CD4-positive, alpha-beta T cell treated with Interleukin-21 for 1 hour (primary cell): Measurements from ENCODE around the gene RAB5B.
A peak's percentile ranks its signal among the peaks of the same experiment; 100 is the strongest.

ENCODE experiments used
- DNase-seq: peaks from one replicate; pipeline ENCODE4 v3.0.0-alpha.2; 2020

The RAB5B gene, protein sequence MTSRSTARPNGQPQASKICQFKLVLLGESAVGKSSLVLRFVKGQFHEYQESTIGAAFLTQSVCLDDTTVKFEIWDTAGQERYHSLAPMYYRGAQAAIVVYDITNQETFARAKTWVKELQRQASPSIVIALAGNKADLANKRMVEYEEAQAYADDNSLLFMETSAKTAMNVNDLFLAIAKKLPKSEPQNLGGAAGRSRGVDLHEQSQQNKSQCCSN

DNA sequence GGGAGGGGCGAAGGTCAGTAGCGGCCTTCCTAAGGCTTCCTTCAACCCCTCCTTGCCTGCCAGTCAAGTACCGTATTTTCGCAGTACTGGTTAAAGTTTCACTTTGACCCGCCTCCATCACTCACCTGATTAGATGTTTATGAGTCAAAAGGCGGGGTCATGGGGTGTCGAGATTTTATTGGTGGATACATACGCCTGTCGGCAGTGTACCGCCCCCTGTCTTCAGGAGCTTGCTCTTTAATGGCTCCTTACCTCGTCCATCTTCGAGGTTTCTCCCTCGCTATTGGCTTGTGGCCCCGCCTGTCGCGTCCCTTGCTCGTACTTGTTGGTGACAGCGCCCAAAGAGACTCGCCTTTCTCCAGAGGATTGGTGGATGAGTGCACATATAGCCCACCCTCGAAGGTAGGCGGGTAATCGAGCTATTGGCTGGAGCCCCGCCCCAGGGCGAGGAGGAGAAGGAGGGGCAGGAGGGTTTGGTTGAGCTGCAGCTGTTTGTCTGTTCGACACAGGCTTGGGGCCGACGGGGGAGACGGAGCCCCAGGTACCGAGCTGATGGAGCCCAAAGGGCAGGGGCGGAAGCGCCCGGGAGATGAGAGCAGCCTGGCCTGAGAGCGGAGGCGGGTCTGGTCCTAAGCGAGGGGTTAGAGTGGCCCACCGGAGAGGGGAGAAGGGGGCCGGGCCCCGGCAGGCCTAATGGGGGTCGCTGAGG is at the start of gene RAB5B:
TSS of gene RAB5B (plus strand) at position 480 of the 709 bp plus-strand sequence. CDS start 12,883 bp downstream, outside the sequence.
- DNase-seq, result peak; percentile 100

DNA sequence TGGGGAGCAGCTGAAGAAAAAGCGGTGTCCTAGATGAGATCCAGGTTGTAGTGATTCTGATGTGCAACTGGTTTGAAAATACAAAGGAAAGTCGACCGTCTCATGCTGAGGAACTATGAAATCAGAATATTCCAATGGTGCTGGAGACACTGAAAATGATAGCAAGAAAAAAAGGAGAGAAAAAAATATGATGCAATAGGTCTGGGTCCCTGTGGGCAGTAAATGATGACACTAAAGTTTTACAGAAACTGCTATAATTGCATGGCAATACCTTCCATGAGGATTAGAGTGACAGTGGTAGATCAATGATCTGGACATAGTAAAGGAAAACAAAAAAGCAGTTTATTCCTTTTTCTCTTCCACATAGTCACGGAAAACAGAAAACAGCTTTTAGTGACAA is 48.5 kb upstream of the RAB5B start:
- no peak for DNase-seq

DNA sequence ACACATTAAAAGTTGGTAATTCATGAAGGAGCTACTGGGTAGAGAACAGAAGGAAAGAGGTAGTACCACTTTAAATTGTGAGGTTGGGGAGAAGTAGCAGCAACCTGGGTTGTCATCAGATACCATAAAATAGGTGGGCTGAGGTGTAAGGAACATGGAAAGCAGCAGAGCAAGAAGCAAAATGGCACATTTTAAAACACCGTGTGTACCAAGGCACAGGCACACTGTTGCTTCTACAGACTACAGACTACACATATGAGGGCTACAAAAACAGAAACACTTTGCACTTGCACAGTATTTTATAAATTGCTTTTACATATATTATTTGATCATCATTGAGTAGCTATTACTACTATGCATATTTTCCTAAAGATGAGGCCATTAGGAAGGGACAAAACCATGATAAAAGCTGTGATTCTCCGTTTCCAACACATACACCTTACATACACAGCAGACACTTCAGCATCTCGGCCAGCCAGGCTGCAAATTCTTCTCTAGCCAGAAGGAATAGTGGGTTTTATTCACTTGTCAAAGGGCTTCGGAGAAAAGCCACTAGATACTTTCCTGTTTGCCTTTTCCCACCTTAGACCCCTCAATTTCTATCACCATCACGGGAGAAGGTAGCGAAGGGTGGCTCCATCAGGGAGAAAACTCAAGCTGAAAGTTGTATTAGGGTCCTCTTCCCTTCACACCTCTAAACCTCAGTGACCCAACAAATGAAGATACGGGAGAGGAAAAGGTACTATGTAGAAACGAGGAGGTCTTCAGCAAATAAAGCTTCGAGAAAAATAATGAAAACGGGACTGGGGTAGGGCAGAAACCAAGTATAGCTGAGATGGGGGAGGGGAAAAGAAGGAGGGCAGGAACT is 47.8 kb upstream of the RAB5B start:
- DNase-seq, result no peak

DNA sequence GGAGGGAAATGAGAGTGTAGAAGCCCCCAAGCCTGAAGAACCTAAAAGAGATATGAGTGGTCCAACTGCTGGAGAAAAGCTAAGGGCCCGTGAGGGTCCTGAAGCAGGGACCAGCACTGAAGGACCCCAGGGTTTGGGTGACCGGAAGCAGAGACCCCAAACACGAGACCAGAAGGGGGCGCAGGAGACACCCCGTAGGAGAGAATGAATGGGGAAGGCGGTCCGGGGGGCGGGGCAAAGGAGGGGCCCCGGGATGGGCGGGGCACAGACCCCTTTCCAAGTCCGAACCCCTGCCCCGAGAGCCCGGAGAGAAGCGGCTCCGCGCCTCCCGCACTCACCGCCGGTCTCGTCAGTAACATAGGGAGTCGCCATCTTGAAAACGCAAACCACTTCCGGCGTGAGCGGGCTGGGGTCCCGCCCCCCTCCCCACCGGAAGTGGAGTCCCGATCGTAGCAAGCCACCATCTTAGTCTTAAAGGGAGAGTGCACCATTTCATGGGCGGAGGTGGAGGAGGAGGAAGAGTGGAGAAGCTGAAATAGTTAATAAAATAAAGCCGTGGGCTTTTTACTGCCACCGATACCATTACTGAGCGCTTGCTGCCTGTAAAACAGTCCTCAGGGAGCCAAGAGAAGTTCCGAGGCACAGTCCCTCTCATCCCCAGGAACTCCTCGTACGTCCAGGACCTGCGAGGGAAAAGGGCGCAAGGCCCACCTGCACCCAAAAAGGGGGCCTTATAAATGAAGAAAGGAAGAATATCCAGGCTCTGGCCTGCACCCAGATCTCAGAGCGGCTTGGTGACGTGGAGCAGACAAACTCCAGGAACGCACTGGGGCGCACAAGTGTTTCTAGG is 46.9 kb upstream of the RAB5B start:
- DNase-seq, result peak; percentile 94

DNA sequence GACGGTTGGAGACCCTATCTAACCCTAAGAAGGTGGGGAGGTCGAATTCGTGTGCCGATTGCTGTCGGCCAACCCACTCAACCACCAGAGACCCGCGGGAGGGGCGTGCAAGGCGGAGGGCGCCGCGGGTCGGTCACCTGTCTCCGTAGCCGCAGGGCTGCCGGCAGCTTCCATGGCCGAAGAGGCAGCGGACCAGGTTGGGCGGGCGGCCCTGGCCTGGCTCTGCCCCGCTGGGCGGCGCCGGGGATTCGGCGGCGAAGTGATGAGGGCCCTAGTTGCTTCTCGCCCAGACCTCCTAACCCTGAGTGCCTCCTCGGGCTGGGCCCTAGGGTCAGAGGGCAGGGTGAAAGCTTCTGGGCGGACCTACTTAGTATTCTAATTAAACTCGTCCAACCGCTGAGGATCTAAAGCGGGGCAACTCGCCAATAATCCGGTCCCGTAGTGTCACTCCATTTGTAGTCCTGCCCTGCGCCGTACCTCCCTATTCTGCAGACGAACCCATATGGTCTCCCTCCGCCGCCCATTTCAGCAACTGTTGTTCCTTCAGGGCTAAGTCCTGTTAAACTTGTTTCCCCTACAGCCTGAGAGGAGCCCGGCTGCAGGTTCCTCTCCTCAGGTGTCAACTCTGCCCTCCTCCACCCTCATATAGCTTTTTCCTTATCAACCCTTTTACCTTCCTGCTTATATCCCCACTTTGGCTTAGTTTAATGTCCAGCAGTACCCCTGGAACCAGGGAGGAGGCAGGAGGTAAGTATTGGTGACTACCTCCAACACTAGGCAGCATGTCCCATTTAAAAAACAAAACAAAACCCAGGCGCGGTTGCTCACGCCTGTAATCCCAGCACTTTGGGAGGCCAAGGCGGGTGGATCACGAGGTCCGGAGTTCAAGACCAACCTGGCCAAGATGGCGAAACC is 46.0 kb upstream of the RAB5B start, which contains the start of gene PYM1:
TSS of gene PYM1 (minus strand) at position 307 of the 915 bp plus-strand sequence. CDS start at position 174, 133 bp downstream.
- DNase-seq, result peak; percentile 80

DNA sequence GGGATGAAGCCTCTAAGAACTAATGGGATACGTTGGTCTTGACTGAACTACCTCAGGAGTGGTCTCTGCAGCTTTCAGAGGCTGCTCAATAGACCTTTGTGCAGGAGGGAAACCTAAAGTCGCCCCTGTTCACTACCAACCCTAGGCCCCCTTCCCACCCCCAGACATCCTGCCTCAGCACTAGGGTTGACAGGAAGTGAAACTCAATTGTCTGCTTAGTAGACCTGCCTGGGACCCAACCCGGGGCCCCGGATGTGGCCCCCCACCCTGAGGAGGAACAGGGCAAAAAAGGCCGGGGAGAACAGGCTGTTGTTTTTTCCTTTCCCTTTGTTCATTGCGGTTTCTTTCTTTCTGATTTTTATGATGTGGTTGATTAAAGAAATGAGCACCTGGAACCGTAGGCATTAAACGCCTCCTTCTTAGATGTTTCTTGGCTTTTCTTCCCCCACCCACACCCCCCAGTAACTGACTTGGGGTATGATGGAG is 44.5 kb upstream of the RAB5B start:
- DNase-seq, result peak; percentile 89

DNA sequence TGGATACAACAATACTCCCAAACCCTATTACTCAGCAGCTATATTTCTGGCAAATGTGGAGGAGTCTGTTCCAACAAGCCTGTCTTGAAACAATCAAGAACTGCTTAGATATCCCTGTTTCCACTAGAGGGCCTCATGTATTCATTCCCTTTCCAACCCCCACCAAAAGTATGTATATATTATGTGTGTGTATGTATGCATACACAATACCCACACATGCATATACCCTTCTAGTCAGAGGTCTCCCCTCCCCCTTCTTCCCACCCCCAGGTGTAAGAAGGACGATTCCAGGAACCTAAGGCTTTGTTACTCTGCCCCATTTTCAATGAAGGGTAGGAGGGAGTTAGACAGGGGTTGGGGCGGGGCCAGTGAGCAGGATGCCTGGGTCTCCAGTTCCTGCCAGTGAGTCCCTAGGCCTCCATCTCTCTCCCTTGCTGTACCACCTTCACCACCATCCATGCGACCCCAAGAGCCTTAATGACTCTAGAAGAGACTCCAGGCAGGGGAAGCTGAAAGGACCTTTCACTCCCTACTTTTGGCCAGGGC is 43.0 kb upstream of the RAB5B start, which contains the start of gene DGKA:
TSS of gene DGKA (plus strand) at position 392 of the 546 bp plus-strand sequence. CDS start 5,342 bp downstream, outside the sequence.
- peak; percentile 74 for DNase-seq

DNA sequence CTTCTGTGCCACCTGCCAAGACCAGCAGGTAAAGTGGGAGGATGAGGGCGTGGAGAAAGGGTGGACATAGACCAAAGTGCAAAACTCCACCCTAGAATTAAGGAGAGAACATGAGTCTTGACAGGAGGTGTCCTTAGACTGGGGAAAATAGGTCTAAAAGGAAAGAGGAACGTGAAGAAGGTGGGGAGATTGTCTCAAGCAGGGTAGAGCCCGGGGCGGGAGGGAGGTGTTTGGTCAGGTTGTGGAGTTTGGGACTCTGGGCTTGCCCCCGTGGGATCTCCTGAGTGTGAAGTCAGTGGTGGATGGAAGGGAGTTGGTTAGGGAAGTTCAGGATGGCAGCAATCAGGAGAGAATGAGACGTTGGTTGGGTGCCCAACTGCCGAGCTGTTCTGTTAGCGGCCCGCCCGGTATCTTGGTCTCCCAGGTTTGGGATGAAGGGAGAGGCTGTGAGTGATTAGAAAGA is 42.5 kb upstream of the RAB5B start:
- no peak for DNase-seq

DNA sequence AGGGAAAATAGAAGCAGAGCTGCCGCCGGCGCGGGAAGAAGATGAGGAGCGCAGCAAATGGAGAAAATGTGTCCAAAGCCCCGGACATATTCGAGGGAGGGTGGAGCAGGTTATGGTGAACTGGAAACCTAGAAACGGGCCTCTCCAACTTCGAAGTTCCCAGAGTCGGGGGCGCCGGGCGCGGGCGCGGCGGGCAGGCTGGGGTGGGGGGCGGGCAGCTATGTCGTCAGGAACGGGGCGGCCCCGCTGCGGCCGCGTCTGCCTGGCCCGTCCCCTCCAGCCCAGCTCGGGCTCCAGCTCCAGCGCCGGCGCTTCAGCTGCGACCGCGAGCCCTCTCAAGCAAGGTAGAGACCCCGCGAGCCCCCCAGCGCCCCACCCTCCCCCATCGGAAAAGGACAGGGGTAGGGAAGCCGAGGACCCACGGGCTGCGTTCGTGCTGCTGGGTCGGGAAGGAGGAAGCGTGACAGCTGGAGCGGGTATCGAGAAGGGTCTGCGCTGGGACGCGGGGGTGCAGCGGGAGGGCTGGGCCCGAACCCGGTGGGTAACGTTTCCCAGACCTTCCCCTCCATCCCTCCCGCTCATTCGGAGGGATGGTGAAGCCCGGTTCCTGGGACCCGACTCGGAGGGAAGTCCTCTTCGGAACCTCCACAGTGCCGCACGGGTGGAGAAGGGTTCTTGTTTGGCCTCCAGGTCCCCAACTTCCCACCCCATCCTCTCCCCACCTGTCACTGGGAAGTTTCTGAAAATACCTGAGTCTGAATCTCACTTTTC is 41.9 kb upstream of the RAB5B start:
- peak; percentile 38 for DNase-seq

DNA sequence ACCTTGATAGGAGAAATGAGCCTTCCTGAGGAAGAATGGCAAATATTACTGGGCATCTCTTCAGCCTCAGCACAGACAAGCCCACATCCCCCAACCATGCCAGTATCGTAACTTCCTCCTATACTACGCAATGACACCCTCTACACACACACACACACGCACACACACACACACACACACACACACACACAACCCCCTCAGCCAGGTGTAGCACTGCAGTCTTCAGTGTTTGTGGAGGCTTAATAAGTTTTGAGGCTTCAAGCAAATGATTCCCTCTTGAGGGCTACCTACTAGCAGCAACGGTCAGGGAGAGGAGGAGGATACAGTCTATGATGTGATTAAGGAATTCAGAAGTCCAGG is 41.3 kb upstream of the RAB5B start:
- peak; percentile 76 for DNase-seq

DNA sequence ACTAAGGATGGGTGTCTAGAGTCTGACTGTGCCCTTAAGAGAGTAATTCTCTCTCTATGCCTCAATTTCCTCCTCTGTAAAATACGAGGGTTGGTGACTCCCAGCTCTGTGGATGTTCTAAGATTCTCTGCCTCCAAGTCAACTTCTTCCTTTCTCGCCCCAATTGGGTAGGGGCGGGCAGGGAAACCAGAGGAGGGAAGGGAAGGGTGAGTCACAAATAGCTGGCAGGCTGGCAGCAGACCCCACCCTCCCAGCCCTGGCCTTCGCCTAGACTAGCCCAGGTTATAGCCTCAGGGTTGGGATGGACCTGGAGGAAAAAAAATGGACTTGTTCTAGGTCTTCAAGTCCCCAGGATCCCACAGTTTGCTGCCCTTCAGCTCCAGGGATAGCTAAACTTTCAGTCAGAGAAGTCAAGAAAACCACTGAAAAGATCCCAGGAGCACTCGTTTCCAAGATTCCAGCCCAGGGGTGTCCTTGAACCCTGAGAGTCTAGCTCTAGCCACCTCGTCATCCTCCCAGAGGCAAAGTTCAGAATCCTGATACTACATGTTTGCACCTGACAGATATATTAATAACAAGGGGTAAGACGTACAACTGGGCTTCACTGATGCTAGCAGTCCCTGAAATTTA is 40.6 kb upstream of the RAB5B start:
- DNase-seq, result peak; percentile 28

DNA sequence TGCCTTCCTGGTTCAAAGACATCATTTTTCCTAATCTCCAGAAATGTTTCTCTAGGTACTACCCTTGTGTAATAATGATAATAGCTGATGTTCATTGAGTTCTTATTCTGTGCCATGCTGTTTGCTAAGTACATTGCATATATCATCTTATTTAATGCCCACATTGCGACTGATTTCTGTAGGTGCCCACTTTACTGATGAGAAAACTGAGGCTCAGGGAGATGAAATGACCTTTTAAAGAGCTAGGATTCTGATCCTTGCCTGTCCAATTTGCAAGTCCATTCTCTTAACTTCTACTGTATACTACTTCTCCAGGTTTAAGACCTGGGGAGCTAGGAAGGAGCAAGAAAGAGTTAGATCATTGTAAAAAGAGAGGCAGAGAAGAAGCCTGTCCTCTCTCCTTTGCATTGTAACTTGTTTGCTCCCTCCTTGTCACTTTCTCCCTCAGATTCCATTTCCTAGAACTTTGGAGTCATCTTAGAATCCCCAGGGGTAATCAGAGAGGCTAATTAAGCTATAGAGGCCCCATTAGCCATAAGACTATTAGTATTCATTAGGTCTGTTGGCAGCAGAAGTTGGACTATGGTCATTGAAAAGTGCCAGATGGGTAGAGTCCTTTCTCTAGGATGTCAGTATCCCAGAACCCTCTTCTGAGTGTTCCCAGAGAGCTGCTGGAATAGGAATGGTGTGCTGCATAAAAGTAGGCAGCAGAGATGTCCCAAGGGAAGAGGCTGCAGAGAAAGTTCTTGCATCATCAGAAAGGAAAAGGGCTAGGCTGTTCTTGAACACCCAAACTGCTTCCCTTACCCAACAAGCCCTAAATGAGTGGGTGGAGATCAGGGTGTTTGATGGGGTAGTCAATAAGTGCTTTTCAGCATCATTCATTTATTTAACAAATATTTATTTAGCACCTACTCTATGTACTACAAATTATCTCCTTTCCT is 39.8 kb upstream of the RAB5B start:
- no peak for DNase-seq

DNA sequence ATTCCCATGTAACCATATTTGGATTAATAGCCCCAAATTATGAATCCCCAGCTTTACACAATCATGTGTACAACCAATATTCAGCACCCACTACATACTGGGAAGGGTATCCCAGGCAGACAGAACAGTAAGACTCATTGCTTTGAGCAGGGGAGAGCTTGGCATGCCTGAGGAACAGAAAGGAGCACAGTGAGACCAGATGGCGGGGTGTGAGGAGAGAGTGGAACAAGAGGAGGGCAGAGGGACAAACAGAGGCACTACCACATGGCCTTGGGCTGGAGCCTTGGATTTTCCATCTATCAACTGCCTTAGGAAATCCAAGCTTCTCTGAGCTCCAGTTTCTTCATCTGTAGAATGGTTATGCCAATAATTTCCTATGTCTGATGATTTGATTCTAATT is 39.1 kb upstream of the RAB5B start:
- DNase-seq, result no peak

DNA sequence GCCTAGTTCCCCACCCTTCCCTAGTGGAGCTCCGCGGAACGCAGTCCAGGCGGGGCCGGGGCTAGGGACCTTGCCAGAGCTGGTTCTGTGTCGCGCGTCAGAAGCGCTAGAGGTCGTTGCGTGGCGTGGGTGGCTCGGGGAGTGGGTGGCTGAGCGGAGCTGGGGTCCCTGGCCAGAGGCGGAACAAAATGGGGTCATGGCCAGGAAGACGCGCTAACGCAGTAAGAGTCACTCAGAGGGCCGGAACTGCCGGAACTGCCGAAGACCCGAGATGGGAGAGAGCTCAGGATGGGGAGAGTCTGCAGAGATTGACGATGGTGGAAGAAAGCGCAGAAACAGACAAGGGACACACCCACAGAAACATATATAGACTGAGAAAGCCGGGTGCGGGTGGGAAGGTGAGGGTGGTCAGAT is 38.1 kb upstream of the RAB5B start:
- peak; percentile 26 for DNase-seq

DNA sequence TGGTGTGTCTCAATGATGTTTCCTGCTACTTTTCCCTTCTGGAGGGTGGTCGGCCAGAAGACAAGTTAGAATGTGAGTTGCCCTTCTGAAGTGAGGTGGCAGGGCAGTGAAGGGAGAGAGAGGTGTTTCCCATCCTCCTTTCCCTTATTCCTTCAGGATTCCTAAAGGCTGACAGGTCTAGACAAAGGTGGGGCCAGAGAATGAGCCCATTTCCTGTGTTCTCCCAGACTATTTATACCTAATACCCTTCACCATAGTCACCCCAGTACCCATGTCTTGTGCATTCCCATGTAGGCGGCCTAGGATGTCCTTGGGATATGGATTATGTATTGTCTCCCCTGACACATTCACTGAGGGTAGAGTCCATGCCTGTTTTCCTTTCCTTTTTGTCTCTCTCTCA is 35.9 kb upstream of the RAB5B start:
- no peak for DNase-seq

DNA sequence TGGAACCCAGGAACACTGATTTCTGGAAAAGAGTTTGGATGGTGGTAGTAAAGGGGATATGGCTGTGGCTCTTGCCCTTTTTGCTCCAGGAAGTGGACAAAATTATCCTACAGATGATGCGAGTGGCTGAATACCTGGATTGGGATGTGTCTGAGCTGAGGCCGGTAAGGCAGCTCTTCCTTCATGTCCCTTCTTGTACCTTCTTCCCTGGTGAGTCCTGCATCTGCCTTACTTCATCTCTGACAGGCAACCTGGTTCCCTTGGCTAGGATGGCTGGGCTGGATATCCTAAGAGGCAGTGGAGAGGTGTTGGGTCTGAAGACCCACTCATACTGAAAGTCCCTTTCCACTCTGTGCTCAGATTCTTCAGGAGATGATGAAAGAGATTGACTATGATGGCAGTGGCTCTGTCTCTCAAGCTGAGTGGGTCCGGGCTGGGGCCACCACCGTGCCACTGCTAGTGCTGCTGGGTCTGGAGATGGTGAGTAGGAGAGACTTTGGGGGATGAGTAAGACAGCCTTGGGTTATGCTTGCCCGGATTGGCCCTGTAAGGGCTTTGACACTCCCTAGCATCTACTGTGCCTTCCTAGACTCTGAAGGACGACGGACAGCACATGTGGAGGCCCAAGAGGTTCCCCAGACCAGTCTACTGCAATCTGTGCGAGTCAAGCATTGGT is 34.9 kb upstream of the RAB5B start:
- no peak for DNase-seq

DNA sequence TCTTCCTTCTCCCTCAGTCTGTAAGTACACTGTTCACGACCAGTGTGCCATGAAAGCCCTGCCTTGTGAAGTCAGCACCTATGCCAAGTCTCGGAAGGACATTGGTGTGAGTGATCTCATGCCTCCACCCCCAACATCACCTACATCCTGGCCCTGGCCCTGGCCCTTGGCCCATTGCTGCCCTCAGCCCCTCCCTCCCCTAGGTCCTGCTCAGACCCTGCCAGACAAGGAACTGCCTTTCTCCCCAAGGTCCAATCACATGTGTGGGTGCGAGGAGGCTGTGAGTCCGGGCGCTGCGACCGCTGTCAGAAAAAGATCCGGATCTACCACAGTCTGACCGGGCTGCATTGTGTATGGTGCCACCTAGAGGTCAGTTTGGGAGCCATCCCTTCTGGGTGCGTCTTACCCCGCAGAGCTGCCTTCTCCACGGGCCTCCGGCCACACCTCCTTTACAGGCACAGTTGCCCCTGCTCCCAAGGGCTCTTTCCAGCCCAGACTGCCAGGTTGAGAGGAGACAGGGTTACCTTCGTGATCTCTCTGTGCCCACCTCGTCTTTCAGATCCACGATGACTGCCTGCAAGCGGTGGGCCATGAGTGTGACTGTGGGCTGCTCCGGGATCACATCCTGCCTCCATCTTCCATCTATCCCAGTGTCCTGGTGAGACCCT is 33.7 kb upstream of the RAB5B start:
- peak; percentile 89 for DNase-seq
